NCI-H187 (cell line): Measurements from ENCODE around the gene COPB1.

Experiments used
- DNase-seq, 2 experiments: peaks; one replicate each; lab custom pipeline; 2025; lab: John Stamatoyannopoulos, UW

Gene COPB1

DNA sequence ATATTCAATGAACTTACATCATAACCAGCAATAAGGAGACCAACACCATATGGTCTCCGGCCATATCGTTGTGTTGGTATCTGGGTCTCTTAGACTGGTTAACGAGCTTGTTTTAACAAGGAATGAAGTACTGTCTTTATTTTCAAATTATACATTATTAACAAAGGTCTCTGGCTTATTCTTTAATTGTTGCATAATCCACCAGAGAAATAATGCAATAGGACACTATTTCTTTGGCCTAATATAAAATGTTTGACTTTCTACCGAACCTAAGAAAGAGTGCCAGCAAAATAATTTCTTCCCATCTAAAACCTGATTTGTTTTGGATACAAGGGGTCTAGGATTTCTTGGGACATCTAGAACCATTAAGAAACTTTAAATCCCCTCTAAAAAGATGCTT is 14.2 kb upstream of the COPB1 start:
- DNase-seq = no peak

DNA sequence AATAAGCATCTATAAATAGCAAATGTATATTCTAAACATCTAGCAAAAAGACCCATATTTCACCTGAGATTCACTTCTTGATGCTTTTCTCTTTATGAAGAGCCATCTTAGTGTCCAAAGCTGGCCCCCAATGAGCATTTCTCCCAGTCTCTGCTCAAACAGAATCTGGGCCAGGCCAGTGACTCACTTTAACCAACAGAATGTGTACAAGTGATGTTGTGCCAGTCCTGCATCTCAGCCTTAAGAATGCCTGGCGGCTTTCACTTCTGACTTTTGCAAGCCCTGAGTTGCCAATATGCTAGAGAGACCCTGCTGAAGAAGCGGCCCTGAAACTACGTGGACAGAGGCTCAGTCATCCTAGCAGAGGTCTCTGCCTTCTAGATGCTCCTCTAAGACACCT is 6.9 kb upstream of the COPB1 start:
- DNase-seq = no peak

DNA sequence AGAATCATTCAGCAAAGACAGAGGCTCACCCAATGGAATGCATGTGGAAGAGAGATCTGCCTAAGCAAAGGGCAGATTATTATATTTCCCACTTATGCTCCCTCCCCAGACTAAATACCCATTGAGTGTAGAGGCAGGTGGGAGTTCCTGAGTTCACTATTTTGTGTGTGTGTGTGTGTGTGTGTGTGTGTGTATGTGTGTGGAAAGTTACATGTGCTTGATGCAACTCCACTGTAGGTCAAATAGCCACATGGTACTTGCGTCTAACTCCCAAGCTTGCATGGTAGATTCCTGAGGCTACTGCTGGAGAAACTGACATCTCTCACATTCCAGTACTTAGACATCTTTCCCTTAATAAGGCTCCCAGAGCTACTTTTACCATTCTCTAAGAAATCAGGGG is 3.4 kb upstream of the COPB1 start:
- DNase-seq = no peak

GRCh38 chr11:14502039-14502438 is 2.4 kb upstream of the COPB1 start:
- no peak for DNase-seq

DNA sequence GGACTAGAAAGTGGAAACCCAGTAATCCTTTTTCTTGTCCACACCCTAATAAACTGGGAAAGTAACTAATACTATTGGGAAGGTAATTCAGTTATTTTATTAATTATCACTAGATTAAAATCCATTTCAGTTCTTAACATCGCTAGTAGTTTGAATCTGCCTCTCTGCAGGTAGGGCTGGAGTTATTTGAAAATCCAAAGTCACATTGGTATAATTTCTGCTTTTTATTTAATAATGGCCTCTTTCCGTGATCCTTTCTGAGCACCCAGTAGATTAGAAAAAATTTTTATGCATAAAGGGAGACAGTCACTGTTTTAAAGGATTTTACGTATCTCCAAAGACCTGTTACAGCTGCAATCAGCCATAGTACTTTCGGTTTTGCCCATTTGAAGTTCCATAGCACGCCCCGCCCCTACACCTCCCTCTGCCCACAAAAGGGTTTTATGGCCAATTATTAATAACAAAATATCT is 605 bp upstream of the COPB1 start:
- DNase-seq = peak; percentile 15 to 46

- no peak for DNase-seq
Observed at GRCh38 chr11:14499178-14499559, 442 bp downstream of the COPB1 start.

DNA sequence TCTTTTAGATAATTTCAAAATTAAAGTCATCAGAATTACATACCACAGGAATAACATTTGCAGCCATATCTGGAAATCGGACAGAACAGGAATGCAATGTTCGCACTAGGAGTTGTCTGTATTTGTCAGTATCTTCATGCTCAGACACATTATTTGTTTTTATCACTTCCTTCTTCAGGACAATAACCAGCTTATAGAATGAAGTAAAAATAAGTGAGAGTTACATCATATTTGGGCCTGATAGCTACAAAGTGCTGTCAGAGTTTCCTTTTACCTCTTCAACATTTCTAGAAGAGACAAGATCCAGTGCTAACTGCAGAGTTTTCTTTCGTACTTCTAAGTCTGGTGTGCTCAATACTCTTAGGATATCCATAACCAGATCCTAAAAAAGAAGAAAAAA is 18.9 kb downstream of the COPB1 start:
- no peak for DNase-seq

GRCh38 chr11:14471127-14471526 is 28.5 kb downstream of the COPB1 start:
- no peak for DNase-seq

- no peak for DNase-seq
Observed at GRCh38 chr11:14463623-14464022, 36.0 kb downstream of the COPB1 start.

DNA sequence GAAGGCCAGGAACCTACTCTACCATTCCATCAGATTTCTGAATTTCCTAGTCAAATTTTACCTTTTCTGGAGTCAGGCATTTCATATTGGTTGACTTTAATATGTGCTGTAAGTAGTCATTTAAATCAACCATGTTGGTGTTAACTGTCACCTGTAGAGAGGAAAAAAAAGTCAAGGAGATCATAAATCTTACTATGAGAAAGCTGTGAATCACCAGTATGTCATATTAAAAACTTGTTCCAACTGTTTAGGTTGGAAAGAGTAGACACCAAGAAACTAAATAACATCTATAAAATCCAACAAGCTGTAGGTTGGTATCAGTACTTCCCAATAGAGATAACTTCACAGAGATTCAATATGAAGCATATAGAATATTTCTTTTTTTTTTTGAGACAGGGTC is 39.5 kb downstream of the COPB1 start:
- DNase-seq = no peak

- no peak for DNase-seq
Observed at GRCh38 chr11:14458377-14458776, 41.2 kb downstream of the COPB1 start.

DNA sequence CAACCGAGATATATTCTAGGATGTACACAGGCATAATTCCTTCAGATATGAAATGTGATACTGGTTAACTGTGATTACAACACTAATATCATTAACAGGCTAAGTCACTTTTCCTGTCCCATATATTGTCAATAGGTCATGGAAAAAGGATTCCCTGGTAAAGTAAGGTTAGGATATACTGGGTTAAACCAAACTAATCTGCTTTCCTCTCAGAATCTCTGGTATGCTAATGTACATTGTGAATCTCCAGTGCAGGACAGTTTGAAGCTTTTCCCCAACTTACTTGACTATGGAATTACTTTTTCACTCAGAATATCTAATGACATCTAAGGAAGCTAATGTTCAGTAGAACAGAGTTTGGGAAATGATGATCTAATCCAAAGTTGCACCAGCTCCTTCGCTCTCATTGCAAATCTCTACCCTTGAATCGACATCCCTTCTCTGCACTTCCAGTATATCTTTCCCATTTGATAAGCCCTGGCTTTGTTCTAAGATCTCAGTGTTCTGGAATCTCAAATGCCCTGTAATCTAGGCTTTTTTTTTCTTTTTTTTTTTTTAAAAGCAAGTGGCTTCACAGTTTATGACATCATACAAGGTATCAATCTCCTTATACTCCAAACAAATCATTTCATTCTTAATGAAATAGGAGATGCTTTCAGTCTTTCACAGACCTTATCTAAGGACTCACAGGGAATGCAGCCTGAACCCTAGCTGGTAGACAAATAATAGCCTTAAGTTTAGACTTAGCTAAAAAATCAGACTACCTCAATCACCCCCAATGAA is 43.8 kb downstream of the COPB1 start:
- no peak for DNase-seq

GRCh38 chr11:14454861-14455632 is 44.6 kb downstream of the COPB1 start:
- DNase-seq = peak in 1 of 2 experiments; percentile 5

DNA sequence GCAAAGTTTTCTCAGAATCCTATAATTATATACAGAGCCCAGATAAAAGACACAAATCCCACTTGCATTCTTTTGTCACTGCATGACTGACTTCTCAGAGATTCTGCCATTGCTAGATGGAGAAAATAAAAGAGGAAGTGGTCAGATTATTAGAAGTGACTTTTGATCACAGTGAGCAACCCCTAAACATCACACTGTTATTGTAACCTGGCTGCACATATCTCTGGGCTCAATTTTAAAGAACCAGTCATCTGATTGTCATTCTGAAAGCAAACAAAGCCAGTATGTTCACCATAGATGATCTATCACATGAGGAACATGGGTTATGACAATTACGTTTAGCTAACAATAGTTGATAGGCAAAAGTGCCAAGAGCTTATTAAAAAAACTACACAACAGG is 47.8 kb downstream of the COPB1 start:
- DNase-seq = no peak

GRCh38 chr11:14449302-14449714 is 50.3 kb downstream of the COPB1 start:
- DNase-seq = no peak

GRCh38 chr11:14448240-14448639 is 51.4 kb downstream of the COPB1 start:
- DNase-seq = no peak

- no peak for DNase-seq
Observed at GRCh38 chr11:14446701-14447169, 52.9 kb downstream of the COPB1 start.

DNA sequence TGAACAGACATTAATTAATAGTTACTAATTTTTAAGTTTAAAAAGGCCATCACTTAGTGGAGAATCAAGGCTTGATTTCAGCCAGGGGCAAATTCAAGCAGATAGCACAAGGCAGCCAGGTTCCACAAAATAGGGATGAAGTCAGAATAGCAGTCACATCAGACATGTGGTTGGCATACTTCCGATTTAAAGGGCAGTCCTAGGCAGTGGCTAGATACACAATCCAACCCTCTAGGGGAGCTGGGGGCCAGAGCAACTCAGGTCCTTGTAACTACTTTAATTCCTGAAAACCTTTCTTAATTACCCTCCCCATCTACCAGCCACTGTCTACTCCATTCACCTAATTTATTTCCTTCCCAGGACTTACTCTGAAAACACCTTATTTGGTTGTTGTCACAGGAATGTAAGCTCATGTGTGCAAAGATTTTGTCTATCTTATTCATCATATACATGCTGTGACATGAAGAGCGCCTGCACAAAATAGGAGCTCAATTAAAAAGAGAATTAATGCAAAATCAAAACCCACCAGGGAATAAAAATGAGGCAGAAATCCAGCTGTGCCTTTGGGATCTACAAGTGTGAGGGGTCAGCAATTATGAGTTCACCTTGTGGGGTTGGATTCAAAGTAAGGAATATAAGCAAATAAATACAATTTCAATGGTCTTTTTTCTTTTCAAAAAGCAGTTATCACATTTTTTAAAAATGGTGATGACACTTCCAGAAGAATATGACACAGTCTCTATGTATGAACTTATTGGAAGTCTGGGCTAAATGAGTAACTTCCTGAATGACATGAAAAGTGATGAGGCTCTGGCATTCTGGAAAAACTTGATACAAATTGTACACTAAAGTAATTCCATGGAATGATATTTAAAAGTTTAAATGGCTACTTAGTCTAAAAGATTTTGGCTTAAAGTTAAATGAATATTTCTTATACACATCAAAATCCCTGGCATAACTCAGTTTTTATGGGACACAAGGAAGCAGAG is 53.8 kb downstream of the COPB1 start:
- DNase-seq = no peak

- DNase-seq = no peak
Observed at GRCh38 chr11:14444441-14445189, 55.0 kb downstream of the COPB1 start.

DNA sequence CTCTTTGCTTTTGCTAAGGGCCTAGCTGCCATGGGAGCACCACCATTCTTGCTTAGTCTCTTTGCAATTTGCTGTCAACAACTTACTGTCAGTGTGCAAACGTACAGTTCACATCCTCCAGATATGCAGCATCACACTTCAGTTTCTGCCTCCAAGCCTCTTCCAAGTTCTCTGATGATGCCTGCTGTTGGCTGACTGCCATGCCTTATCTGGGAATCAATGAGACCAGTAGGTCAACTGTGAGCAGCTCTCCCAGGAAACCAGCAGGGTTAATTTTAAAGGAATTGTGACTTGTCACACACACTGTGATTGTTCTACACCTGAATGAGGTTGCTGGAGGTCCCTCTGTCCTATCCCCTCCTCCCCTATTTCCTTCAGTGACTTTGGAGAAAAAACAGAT is 56.0 kb downstream of the COPB1 start:
- no peak for DNase-seq
